Measurements from ENCODE around the gene ZNF382.

DNA sequence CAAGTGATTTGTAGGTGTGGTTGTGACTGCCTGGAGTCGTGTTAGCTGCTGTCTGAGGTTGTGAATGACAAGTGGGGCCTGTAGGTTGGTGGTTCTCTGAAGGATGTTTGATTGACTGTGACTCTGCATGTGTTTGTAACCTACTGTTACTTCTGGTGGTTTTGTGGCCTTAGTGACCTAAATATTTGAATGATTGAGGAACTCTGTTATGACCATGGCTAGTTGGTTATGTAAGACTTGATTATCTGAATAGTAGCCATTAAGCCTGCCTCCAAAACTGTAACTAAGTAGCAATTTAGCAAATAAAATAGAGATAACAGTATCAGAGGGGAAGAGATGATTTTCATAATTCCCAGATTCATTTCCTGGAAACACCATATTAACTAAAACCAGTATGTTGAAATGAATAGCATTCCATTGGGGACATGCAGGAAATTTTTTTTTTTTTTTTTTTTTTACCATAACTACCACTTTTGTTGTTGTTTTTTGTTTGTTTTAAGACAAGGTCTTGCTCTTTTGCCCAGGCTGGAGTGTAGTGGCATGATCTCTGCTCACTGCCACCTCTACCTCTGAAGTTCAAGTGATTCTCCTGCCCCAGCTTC is 865 bp downstream of the ZNF382 start:
- TF ChIP-seq POLR2AphosphoS5 (IDR thresholded peaks at IDR 0.05; ENCODE audit: borderline replicate concordance, low read depth, low read length) (no peak), EZH2 (IDR thresholded peaks at IDR 0.05) (no peak)

All from SK-N-MC (cell line).